A673 (cell line): ENCODE measurements around the gene CHRND. TPM values are rescaled to one million over a fixed set of nuclear protein-coding genes. Genes with fewer than 3 reads are reported as not detected.

Experiments
- BruUV-seq: library from RNA; stranded (reverse); fragments of 400-500 nt; replicated peaks from 2 replicates; lab custom pipeline; 2021; lab: Mats Ljungman, UMichigan
- CTCF ChIA-PET: fragments of 300-600 bp; sonication (Branson Sonifier 250); formaldehyde crosslinking; loops from one replicate; lab custom pipeline; 2022; ENCODE audit warnings: antibody characterized with exemption; lab: Charles Lee
- POLR2A ChIA-PET: fragments of 300-600 bp; sonication (Branson Sonifier 250); formaldehyde crosslinking; loops from one replicate; lab custom pipeline; 2022; ENCODE audit warnings: antibody characterized with exemption; ENCODE audit not compliant: low non-redundant PET; lab: Charles Lee
- DNase-seq: peaks from one replicate; pipeline ENCODE4 v3.0.0-alpha.2; 2015; ENCODE audit warnings: low spot score
- H3K27ac ChIP-seq: fragments of 200-600 bp; sonication (generic); 2 replicates; pipeline ENCODE4 v1.5.1; 2016; ENCODE audit warnings: mixed run types, low read depth, mild to moderate bottlenecking, mixed read lengths, antibody characterized with exemption, low read length; ENCODE audit not compliant: poor library complexity, severe bottlenecking
- H3K27me3 ChIP-seq: fragments of 200-600 bp; sonication (generic); replicated peaks from 2 replicates; pipeline ENCODE4 v1.6.1; 2017; ENCODE audit warnings: mixed run types, low read depth, mild to moderate bottlenecking, mixed read lengths, antibody characterized with exemption, low read length; ENCODE audit not compliant: insufficient read depth, poor library complexity
- H3K36me3 ChIP-seq: fragments of 200-600 bp; sonication (generic); 2 replicates; pipeline ENCODE4 v1.6.1; 2016; ENCODE audit warnings: mixed run types, mild to moderate bottlenecking, mixed read lengths, antibody characterized with exemption, low read length; ENCODE audit not compliant: insufficient read depth, poor library complexity, severe bottlenecking
- H3K4me1 ChIP-seq: fragments of 200-600 bp; sonication (generic); 2 replicates; pipeline ENCODE4 v1.6.1; 2017; ENCODE audit warnings: mixed run types, mild to moderate bottlenecking, mixed read lengths, antibody characterized with exemption, low read length; ENCODE audit not compliant: insufficient read depth, poor library complexity, severe bottlenecking
- H3K4me3 ChIP-seq: fragments of 200-600 bp; sonication (generic); 2 replicates; pipeline ENCODE4 v1.5.1; 2016; ENCODE audit warnings: low read depth, mixed run types, mild to moderate bottlenecking, mixed read lengths, low read length; ENCODE audit not compliant: poor library complexity, severe bottlenecking
- H3K9me3 ChIP-seq: fragments of 200-600 bp; sonication (generic); 2 replicates; pipeline ENCODE4 v1.6.1; 2016; ENCODE audit warnings: mixed run types, low read depth, mild to moderate bottlenecking, mixed read lengths, antibody characterized with exemption, low read length; ENCODE audit not compliant: poor library complexity, severe bottlenecking
- CTCF ChIP-seq: fragments of 300-800, 200-600 bp; sonication (generic); conservative IDR thresholded peaks from 2 replicates; pipeline ENCODE4 v1.5.1; 2017; ENCODE audit warnings: low read depth, mild to moderate bottlenecking, antibody characterized with exemption, low read length, moderate library complexity, mixed read lengths
- EZH2 ChIP-seq: fragments of 200-600 bp; sonication (generic); IDR thresholded peaks from 2 replicates; pipeline ENCODE4 v1.6.1; 2017; ENCODE audit warnings: borderline replicate concordance, low read depth, mild to moderate bottlenecking, mixed read lengths, antibody characterized with exemption, low read length; ENCODE audit not compliant: poor library complexity, severe bottlenecking
- intact Hi-C: fragments of 100-400 bp; cut with micrococcal nuclease; formaldehyde crosslinking; loops from one replicate; pipeline ENCODE4 v1.10.0; 2022; ENCODE audit not compliant: unreplicated experiment
- total RNA-seq: library from RNA; stranded (reverse); gene quantifications from 2 replicates; pipeline ENCODE4 v1.2.3, GENCODE V29; 2021

Gene CHRND
- total RNA-seq, 1 experiment from 2014 or later: not detected

- H3K9me3 ChIP-seq: no peaks in the 10 kb centered on the region
- H3K27ac ChIP-seq: no peak overlapping the region
- peaks cover 8% of the 10 kb centered on the region for H3K4me1 ChIP-seq
- intact Hi-C loops: no loop called here
- no TSS peak for BruUV-seq
- no peaks in the 10 kb centered on the region for H3K36me3 ChIP-seq
- no peak for DNase-seq
- TF ChIP-seq EZH2 (no peak), CTCF (no peak)
- POLR2A ChIA-PET: no interaction called here
- H3K27me3 ChIP-seq: peaks cover 16% of the 10 kb centered on the region
- CTCF ChIA-PET: interaction anchor here (0.6 kb wide), 1 partner anchor 22 kb away, joined by 3 read pairs; the partner anchor contains the start of gene CHRND
- H3K4me3 ChIP-seq: no peak overlapping the region
Observed at GRCh38 chr2:232504438-232504837, 21.5 kb upstream of the CHRND start.

- TF ChIP-seq CTCF: no peak
- TF ChIP-seq EZH2: no peak
- no peak for DNase-seq
- Histone ChIP-seq H3K9me3 (no peaks in the 10 kb centered on the region), H3K27ac (no peak overlapping the region), H3K27me3 (peaks cover 16% of the 10 kb centered on the region), H3K4me3 (no peak overlapping the region), H3K36me3 (no peaks in the 10 kb centered on the region), H3K4me1 (peaks cover 8% of the 10 kb centered on the region)
- intact Hi-C loops: no loop called here
- ChIA-PET POLR2A (no interaction called here), CTCF (no interaction called here)
- no TSS peak for BruUV-seq
Observed at GRCh38 chr2:232505856-232506255, 20.1 kb upstream of the CHRND start.

GRCh38 chr2:232506709-232507108 lies 19.3 kb upstream of the CHRND start:
- BruUV-seq: no TSS peak
- intact Hi-C loops: no loop called here
- H3K36me3 ChIP-seq: no peaks in the 10 kb centered on the region
- no peak for DNase-seq
- TF ChIP-seq EZH2: no peak
- no peak for TF ChIP-seq CTCF
- no peaks in the 10 kb centered on the region for H3K9me3 ChIP-seq
- H3K27me3 ChIP-seq: peaks cover 16% of the 10 kb centered on the region
- H3K4me1 ChIP-seq: peaks cover 8% of the 10 kb centered on the region
- ChIA-PET POLR2A (no interaction called here), CTCF (no interaction called here)
- no peak overlapping the region for H3K4me3 ChIP-seq
- H3K27ac ChIP-seq: no peak overlapping the region
